ENCODE measurements around the gene PPP6R2. TPM values are rescaled to one million over a fixed set of nuclear protein-coding genes. Genes with fewer than 3 reads are reported as not detected.

PPP6R2 gene
- total and polyA plus RNA-seq, 2 donors (not counting 3 experiments of a cell fraction or from before 2014, with no cell fraction given), result 38.6 to 54.6 TPM

DNA sequence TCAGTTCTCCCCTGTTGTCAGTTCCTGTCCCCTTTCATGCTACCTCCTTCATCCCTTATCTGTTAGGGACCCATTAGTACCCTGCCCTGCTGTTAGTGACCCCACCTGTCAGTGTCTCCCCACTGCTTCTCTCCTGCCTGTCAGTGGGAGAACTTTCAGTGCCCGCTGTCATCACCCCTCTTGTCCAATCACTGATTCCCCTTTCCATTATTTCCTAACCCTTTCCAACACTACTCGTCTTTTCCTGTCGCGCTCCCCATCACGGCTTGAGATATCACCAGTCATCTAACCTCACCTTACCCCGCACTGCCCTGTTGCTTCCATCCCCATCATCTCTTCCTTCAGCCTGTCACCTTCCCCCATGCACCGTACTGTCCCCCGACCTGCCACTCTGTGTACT is 4.0 kb downstream of the PPP6R2 start:
- dilution Hi-C loops (cut with MboI; ENCODE audit: extremely low pct_ligation_motif_present, low sequenced_read_pairs), result no loop called here
- BruUV-seq (replicated peaks), result no TSS peak
- Histone ChIP-seq H3K4me3 (replicated peaks in 1 of 3; ENCODE audit: insufficient read depth in 1 of 3, low read depth in 1 of 3, low read length in 3 of 3) (no peak overlapping the region), H3K36me3 (ENCODE audit: control insufficient read depth in 2 of 2, extremely low read depth in 1 of 2, insufficient read depth in 2 of 2, low read length in 2 of 2) (peaks cover 0 to under 1% of the 10 kb centered on the region in 2 experiments), H2AFZ (ENCODE audit: low read depth, low read length) (no peak overlapping the region), H3K9ac (replicated peaks; ENCODE audit: extremely low read depth, insufficient read depth, low read length) (no peak overlapping the region), H4K20me1 (replicated peaks; ENCODE audit: control insufficient read depth, extremely low read depth, insufficient read depth, low read length) (peaks cover 3% of the 10 kb centered on the region), H3K27me3 (ENCODE audit: control insufficient read depth in 2 of 2, insufficient read depth in 2 of 2, low read length in 2 of 2) (no peaks in the 10 kb centered on the region), H3K9me1 (replicated peaks; ENCODE audit: control insufficient read depth, extremely low read depth, insufficient read depth, low read length) (no peaks in the 10 kb centered on the region), H3K4me2 (ENCODE audit: insufficient read depth, low read length) (no peak overlapping the region), H3K9me3 (replicated peaks; ENCODE audit: control insufficient read depth, insufficient read depth, low read length) (no peaks in the 10 kb centered on the region), H3K27ac (ENCODE audit: insufficient read depth, low read depth, low read length) (no peak overlapping the region), H3K4me1 (ENCODE audit: control insufficient read depth, extremely low read depth, insufficient read depth, low read length) (peaks cover 2% of the 10 kb centered on the region), H3K79me2 (ENCODE audit: control insufficient read depth, insufficient read depth, low read length) (peaks cover 36% of the 10 kb centered on the region)
- TF ChIP-seq JUN (IDR thresholded peaks at IDR 0.05; ENCODE audit: borderline replicate concordance, insufficient read depth, insufficient read length, low read depth) (no peak), POLR2AphosphoS5 (IDR thresholded peaks at IDR 0.05; ENCODE audit: insufficient read depth, low read depth, low read length) (no peak), CTCF (IDR thresholded peaks at IDR 0.05; ENCODE audit: extremely low read depth in 1 of 2, insufficient read depth in 1 of 2, low read depth in 1 of 2, low read length in 2 of 2) (no peak), MYC (IDR thresholded peaks at IDR 0.05; ENCODE audit: low read depth, low read length) (no peak), EZH2 (IDR thresholded peaks at IDR 0.05; ENCODE audit: borderline replicate concordance, low read depth, low read length, severe bottlenecking) (no peak), GATA2 (IDR thresholded peaks at IDR 0.05; ENCODE audit: insufficient read depth, insufficient read length, low read depth, low read length) (no peak), POLR2A (IDR thresholded peaks at IDR 0.05; ENCODE audit: low read depth, low read length) (no peak)
- TF ChIP-seq, protein P1, sequence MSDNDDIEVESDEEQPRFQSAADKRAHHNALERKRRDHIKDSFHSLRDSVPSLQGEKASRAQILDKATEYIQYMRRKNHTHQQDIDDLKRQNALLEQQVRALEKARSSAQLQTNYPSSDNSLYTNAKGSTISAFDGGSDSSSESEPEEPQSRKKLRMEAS (IDR thresholded peaks at IDR 0.05; ENCODE audit: insufficient read depth, insufficient read length), result no peak
- ChIA-PET POLR2A (no interaction called here), CTCF (no interaction called here)
- FAIRE-seq (no peak), DNase-seq (ENCODE audit: low read depth, low spot score) (no peak)
- intact Hi-C loops (cut with micrococcal nuclease), result no loop called here
